Fibroblast of pulmonary artery (primary cell): Measurements from ENCODE around the gene CDX1.
A peak's percentile ranks its signal among the peaks of the same experiment; 100 is the strongest.

Source experiments
- DNase-seq: peaks from one replicate; pipeline ENCODE4 v3.0.0-alpha.2; 2010; ENCODE audit warnings: low read depth
- H3K4me3 ChIP-seq: replicated peaks from 2 replicates; pipeline ENCODE4 v1.5.1; 2011; ENCODE audit warnings: low read depth, mild to moderate bottlenecking, control low read depth, low read length, moderate library complexity
- TF ChIP-seq, protein P1 (sequence below): IDR thresholded peaks from 2 replicates; pipeline ENCODE4 v1.5.1; 2011; ENCODE audit warnings: mild to moderate bottlenecking, control low read depth, low read length, inconsistent platforms; ENCODE audit errors: missing control alignments

Gene CDX1

DNA sequence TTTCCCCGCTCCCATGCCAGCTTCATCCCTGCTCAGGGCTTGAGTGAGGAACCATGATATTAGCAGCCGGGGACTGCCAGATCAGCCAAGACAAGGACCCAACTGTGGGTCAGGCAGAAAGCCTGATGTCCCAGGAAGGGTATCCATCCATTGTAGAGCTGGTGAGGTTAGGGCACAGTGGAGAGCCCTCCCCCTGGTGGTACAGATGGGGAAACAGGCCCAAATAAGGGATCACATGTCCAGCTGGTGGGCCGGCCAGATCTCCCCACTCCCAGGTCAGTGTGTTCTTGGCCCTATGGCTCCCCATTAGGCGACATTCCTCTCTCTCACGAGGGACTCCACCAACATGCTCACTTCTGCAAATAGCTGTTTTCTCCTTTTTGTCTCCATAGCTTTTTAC lies 9.0 kb downstream of the CDX1 start:
- H3K4me3 ChIP-seq: no peak overlapping the region
- peak; percentile 62 for DNase-seq
- TF ChIP-seq, protein P1, sequence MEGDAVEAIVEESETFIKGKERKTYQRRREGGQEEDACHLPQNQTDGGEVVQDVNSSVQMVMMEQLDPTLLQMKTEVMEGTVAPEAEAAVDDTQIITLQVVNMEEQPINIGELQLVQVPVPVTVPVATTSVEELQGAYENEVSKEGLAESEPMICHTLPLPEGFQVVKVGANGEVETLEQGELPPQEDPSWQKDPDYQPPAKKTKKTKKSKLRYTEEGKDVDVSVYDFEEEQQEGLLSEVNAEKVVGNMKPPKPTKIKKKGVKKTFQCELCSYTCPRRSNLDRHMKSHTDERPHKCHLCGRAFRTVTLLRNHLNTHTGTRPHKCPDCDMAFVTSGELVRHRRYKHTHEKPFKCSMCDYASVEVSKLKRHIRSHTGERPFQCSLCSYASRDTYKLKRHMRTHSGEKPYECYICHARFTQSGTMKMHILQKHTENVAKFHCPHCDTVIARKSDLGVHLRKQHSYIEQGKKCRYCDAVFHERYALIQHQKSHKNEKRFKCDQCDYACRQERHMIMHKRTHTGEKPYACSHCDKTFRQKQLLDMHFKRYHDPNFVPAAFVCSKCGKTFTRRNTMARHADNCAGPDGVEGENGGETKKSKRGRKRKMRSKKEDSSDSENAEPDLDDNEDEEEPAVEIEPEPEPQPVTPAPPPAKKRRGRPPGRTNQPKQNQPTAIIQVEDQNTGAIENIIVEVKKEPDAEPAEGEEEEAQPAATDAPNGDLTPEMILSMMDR: peak; percentile 71

DNA sequence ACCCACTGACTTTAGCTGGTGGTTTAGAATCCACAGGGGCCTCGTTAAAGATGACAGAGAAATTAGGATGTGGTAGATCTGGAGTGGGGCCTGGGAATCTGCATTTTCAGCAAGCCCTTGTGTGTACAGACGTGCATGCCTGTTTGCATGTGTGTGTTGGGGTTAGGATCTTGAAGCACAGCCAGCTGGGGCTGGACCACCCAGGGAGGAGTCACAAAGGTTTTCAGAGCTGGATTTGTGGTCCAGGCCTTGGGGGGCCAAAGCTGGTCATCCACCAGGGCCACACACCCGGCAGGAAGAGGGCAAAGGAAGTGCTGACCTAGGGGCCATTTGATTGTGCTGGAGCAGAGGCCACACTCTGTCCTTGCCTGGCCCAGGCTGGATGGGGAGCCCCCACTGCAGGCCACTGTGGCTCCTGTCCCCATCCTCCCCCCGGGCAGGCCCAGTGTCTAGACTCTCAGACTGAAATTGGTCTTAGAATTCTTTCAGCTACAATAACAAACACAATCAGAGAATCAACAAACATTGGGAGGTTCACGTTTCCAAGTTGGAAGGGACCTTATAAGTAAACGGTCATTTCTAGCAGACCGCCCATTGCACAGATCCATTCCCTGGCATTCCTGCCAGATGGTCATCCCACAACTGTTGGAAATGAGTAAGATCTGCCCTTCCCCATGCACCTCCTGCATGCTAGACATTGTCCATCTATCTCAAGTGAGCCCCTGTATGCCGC lies 10.3 kb downstream of the CDX1 start:
- DNase-seq: no peak
- TF ChIP-seq, protein P1: no peak
- no peak overlapping the region for H3K4me3 ChIP-seq

DNA sequence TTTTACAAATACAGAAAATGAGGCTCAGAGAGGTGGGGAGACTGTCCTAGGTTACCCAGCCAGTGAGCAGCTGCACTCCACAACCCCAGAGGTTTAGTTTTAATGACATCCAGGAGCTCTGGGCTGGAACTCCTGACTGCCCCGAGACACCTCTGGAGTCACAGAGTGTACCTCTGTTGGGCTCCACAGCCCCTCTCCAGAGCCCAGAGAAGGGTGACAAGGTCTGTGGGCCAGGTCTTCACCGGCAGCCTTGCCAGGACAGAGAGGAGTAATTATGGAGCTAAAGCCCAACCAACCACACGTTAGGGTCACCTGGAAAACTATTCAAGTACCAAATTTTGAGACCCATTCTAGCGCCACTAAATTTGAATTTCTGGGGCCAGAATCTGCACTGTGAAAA lies 11.1 kb downstream of the CDX1 start:
- DNase-seq: no peak
- TF ChIP-seq, protein P1: no peak

DNA sequence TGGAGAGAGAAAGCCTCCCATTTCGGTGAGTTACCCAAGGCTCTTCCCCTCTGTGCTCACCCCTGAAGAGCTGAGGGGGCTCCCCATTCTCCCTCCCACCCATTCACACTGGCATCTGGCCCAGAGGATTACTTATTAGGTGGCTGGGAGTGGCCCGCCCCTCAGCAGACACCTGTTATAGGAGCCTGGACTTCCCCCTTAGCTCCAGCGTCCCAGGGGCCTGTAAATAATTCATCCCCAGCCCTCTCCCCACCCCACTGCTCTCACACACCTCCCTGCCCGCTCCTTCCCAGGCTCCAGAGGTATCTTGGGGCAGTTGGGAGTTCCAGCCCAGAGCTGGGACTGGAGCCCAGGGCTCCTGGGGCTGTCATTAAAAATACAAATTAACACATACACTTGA lies 11.7 kb downstream of the CDX1 start:
- H3K4me3 ChIP-seq: no peak overlapping the region
- DNase-seq: no peak
- TF ChIP-seq, protein P1: no peak

More for the DNA sequence above, 11.1 kb downstream of the CDX1 start:
- no peak overlapping the region for H3K4me3 ChIP-seq

DNA sequence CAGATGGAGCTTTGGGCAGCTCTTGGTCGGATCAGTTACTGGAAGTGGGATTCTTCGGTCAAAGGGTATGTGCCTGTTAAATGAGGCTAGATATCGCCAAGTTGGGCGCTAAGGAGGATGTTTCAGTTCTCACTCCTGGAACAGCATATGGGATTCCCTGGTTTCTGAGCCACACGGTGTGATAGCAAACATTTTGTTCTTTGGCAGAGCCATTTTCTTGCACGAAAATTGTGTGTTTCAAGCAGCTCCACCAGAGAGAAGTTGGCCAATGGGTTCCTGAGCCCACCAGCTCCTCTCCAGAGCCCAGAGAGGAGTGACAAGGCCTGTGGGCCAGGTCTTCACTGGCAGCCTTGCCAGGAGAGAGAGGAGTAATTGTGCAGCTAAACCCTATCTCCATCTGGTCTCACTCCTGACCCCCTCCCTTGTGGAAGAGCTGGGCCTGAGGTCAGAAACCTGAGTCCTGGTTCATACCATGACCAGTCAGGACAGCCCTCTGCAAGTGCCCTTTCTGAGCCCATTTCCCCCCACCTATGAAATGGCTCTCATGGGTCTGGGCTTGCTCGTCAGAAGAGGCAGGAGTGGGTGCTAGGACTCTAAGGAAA lies 12.5 kb downstream of the CDX1 start:
- DNase-seq: no peak
- H3K4me3 ChIP-seq: no peak overlapping the region
- TF ChIP-seq, protein P1: no peak

DNA sequence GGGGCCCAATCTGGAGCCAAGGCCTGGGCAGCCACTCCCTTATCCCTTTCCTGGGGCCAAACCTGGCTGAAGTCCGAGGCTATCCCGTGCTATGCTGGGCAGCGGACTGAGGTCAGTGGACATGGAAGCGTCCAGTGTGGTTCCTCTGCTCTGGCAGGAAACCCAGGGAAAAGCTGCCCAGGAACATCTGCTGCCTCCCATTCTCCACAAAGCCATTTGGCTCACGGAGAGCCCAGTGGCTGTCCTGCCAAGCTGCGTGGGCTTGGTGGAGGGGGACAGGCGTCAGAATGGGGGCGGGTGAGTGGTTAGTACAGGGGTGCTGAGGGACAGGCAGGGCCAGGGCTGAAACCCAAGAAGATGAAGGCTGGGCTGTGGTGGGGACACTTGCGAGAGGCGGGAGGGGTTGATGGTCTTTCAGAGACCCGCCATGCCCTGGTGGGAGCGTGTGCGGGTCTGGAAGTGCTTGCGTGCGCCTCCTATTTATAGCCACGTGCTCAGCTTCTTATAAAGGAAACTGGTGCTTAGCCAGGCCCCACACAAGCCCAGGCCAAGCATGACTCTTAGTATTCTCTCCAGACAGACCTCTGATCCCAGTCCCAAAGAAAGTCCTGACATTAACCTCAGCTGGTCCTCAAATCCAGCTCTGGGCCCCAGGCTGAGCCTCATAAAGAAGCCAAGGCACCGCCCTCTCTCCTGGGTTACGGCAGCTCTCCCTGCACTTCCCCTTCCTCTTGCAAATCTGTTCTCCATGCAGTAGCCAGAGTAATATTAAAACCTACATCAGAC lies 13.9 kb downstream of the CDX1 start:
- TF ChIP-seq, protein P1: no peak
- peak; percentile 30 for DNase-seq
- H3K4me3 ChIP-seq: no peak overlapping the region
